GM19395 (cell line): ENCODE measurements around the gene CCDC28B.

Experiments used
- ATAC-seq: cut with Tn5 transposase; IDR thresholded peaks from one replicate; pipeline ENCODE4 v1.9.1; 2021; ENCODE audit warnings: mild to moderate bottlenecking, moderate library complexity; ENCODE audit not compliant: unreplicated experiment

Gene CCDC28B

GRCh38 chr1:32249831-32250525, 49.6 kb downstream of the CCDC28B start:
- ATAC-seq = peak; percentile 67

GRCh38 chr1:32250893-32251716, 50.7 kb downstream of the CCDC28B start, which contains the start of gene LCK:
Gene LCK, plus strand, starts transcription at chr1:32251265. Its CDS starts 23,065 bp downstream, at chr1:32274330.
- no peak for ATAC-seq
